Bronchial epithelial cell (primary cell): ENCODE data around the gene PDE6B. TPM values are rescaled to one million over a fixed set of nuclear protein-coding genes. Genes with fewer than 3 reads are reported as not detected.

Experiments used
- DNase-seq: peaks from one replicate; pipeline ENCODE4 v3.0.0-alpha.2; 2010; ENCODE audit warnings: low read depth
- FAIRE-seq: peaks from 2 replicates; lab custom pipeline; 2011; peaks lifted over from hg19 to GRCh38; lab: Jason Lieb, UNC
- H3K27me3 ChIP-seq: 2 replicates; pipeline ENCODE4 v1.5.1; 2011; ENCODE audit warnings: low read length; ENCODE audit not compliant: control insufficient read depth, insufficient read depth
- H3K36me3 ChIP-seq: 2 replicates; pipeline ENCODE4 v1.5.1; 2011; ENCODE audit warnings: low read length; ENCODE audit not compliant: control insufficient read depth, insufficient read depth
- H3K4me3 ChIP-seq: 2 replicates; pipeline ENCODE4 v1.5.1; 2011; ENCODE audit warnings: mild to moderate bottlenecking, low read depth, low read length, control low read depth
- CTCF ChIP-seq: IDR thresholded peaks from 2 replicates; pipeline ENCODE4 v1.5.1; 2011; ENCODE audit warnings: mild to moderate bottlenecking, moderate library complexity, low read length, control low read depth, inconsistent platforms; ENCODE audit not compliant: insufficient read depth, severe bottlenecking
- total RNA-seq: library from RNA; depleted of rRNA; stranded (reverse); fragments of >200 nt; gene quantifications from 2 replicates; pipeline ENCODE4 v1.2.1, GENCODE V29; 2014

Gene PDE6B
- total RNA-seq, 1 donor from 2014 or later: not detected

GRCh38 chr4:680551-680927 lies 55.2 kb downstream of the PDE6B start:
- DNase-seq (peak; percentile 13), FAIRE-seq (no peak)
- TF ChIP-seq CTCF: no peak
- H3K36me3 ChIP-seq: no peaks in the 10 kb centered on the region
- H3K4me3 ChIP-seq: peak overlapping the region; percentile 38
- no peaks in the 10 kb centered on the region for H3K27me3 ChIP-seq

GRCh38 chr4:680928-681645 lies 55.7 kb downstream of the PDE6B start:
- H3K4me3 ChIP-seq: peak overlapping the region; percentile 38
- H3K36me3 ChIP-seq: no peaks in the 10 kb centered on the region
- DNase-seq (no peak), FAIRE-seq (no peak)
- no peaks in the 10 kb centered on the region for H3K27me3 ChIP-seq
- TF ChIP-seq CTCF: no peak

DNA sequence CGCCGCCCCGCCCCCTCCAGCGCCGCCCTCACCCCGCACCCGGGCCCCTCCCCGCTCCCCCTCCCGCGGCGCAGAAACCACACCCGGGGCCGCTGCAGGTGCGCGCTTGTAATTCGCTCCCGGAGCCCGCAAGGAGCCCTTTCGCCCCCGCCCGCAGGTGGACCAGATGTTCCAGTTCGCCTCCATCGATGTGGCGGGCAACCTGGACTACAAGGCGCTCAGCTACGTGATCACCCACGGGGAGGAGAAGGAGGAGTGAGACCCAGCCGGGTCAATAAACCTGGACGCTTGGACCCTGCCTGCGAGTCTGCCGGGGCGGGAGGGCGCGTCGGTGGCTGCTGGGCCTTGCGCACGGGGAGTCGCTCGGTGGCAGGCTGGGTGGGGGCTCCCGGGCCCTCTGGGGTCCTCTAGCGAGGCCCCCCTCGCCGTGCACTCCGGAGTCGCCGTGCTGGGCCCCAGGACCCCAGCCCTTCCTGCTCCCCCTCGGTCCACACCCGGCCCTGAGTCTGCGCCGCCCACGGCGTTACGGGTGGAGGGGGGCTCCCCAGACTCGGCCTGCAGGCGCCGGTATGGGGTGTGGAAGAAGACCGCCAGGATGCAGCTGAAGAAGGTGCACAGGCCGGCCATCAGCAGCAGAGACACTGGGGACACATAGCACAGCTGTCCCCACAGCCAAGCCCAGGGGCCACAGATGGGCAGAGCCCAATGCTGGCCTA lies 56.5 kb downstream of the PDE6B start:
- Histone ChIP-seq H3K36me3 (no peaks in the 10 kb centered on the region), H3K4me3 (no peak overlapping the region), H3K27me3 (no peaks in the 10 kb centered on the region)
- TF ChIP-seq CTCF: no peak
- DNase-seq (no peak), FAIRE-seq (no peak)

DNA sequence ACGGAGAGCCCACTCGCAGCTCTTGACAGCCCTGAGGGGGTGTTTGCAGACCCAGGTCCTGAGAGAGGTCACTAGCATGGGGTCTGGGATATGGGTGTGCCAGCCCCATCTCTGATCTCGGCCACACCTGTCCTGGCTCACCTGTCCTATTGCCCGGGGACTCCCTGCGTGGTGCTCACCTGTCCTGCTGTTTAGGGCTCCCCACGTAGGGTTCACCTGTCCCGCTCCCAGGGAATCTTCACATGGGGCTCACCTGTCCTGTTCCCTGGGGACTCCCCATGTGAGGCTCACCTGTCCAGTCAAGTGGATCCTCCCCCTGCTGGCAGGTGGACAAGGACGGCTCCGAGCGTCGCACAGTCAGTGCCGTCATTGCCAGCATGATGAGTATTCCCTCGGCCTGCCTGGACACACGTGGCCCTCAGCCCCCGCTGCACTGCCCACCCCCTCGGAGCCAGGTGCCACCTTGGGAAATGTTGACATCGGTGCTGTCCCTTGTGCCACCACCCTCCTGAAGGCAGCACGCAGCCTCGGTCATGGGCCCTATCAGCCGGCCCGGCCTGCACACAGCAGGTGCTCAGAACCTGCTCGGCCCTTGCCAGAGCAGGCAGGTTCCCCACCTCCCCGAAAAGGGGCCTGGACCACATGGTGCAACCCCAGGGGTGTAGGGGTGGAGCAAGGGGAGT lies 57.3 kb downstream of the PDE6B start:
- no peak for DNase-seq
- Histone ChIP-seq H3K27me3 (no peaks in the 10 kb centered on the region), H3K36me3 (no peaks in the 10 kb centered on the region), H3K4me3 (no peak overlapping the region)
- FAIRE-seq: no peak
- no peak for TF ChIP-seq CTCF

- Histone ChIP-seq H3K27me3 (no peaks in the 10 kb centered on the region), H3K4me3 (no peak overlapping the region), H3K36me3 (no peaks in the 10 kb centered on the region)
- FAIRE-seq (no peak), DNase-seq (no peak)
- no peak for TF ChIP-seq CTCF
Observed at GRCh38 chr4:683247-683897, 58.0 kb downstream of the PDE6B start.
